Vagina (tissue), 2 donors: ENCODE measurements around the gene PPIL6.

Experiments used
- POLR2A ChIP-seq, 2 donors: fragments of 450-650 bp; IDR thresholded peaks; one replicate each; pipeline ENCODE4 v1.6.1; 2017; ENCODE audit warnings: antibody characterized with exemption in 2 of 2, mild to moderate bottlenecking in 2 of 2, moderate library complexity in 2 of 2
- TF ChIP-seq, protein P1 (sequence below), 3 experiments: fragments of 450-650 bp in 2 of 3; fragments of 200-600 bp in 1 of 3; sonication (generic) in 1 of 3; IDR thresholded peaks; one replicate each; pipeline ENCODE4 v1.5.1; 2017 to 2019; ENCODE audit warnings: antibody characterized with exemption in 3 of 3, mild to moderate bottlenecking in 2 of 3, moderate library complexity in 2 of 3

DNA sequence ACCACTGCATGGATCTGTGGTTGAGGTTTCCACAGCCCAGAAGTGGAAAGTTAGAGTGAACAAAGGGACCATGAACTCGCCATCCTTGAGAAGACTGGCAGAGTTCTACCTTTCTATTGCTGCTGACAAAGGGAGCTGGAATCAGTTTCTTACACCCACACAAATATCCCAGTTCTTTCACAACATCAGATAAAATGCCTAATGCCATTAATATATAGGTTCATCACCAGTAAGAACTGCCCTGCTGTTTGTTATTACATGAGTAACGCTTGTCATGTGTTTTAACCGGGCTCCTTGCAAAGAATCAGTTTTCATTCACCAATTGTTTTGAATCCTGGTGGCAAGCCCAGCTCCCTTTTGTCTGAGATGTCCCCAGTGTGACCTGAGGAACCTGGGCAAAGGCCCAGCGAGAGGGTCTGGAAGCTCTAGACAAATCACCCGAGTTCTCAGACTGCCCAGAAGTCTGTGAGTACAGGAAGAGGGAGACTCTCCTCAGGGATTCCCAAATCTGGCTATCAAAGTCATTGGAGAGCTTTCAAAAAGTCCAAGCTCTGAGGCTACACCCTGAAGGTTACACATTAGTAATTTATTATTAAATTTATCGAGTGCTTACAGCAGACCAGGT, 50.7 kb downstream of the PPIL6 start:
- TF ChIP-seq, protein P1, sequence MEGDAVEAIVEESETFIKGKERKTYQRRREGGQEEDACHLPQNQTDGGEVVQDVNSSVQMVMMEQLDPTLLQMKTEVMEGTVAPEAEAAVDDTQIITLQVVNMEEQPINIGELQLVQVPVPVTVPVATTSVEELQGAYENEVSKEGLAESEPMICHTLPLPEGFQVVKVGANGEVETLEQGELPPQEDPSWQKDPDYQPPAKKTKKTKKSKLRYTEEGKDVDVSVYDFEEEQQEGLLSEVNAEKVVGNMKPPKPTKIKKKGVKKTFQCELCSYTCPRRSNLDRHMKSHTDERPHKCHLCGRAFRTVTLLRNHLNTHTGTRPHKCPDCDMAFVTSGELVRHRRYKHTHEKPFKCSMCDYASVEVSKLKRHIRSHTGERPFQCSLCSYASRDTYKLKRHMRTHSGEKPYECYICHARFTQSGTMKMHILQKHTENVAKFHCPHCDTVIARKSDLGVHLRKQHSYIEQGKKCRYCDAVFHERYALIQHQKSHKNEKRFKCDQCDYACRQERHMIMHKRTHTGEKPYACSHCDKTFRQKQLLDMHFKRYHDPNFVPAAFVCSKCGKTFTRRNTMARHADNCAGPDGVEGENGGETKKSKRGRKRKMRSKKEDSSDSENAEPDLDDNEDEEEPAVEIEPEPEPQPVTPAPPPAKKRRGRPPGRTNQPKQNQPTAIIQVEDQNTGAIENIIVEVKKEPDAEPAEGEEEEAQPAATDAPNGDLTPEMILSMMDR (IDR thresholded peaks at IDR 0.05), result no peak
- TF ChIP-seq POLR2A (IDR thresholded peaks at IDR 0.05), result no peak
